Body of pancreas (tissue), 4 donors: ENCODE results near the gene ZCCHC10. TPM values are rescaled to one million over a fixed set of nuclear protein-coding genes. Genes with fewer than 3 reads are reported as not detected.
"Not testable (repeated sequence)": the region's sequence is repeated elsewhere in the genome, so short reads cannot be mapped to it uniquely, and the experiment has no call there.

ENCODE experiments used
- ATAC-seq: fragments of 150-250 bp; one replicate; pipeline ENCODE4 v1.9.1; 2016
- DNase-seq, 4 donors: peaks; one replicate each; pipeline ENCODE4 v3.0.0-alpha.2; 2019
- H3K27ac ChIP-seq, 4 donors: fragments of 200-600 bp; sonication (generic); 1 replicate in 3 of 4; 2 replicates in 1 of 4; pipeline versions ENCODE4 v1.5.1 to v1.6.1; 2016 to 2019; ENCODE audit warnings: mild to moderate bottlenecking in 1 of 4, mixed read lengths in 1 of 4, moderate library complexity in 1 of 4
- H3K27me3 ChIP-seq, 2 donors: fragments of 200-600 bp; sonication (generic); one replicate each; pipeline ENCODE4 v1.6.0; 2016; ENCODE audit warnings: mild to moderate bottlenecking in 1 of 2
- H3K36me3 ChIP-seq, 2 donors: fragments of 200-600 bp; sonication (generic); replicated peaks in 1 of 2; 2 replicates each; pipeline ENCODE4 v1.5.1; 2016; ENCODE audit warnings: low read depth in 2 of 2; ENCODE audit not compliant: insufficient read depth in 1 of 2
- H3K4me1 ChIP-seq: fragments of 200-600 bp; sonication (generic); one replicate; pipeline ENCODE4 v1.6.0; 2016
- H3K4me3 ChIP-seq, 2 donors: fragments of 200-600 bp; sonication (generic); 1 replicate in 1 of 2; 2 replicates in 1 of 2; pipeline ENCODE4 v1.5.1; 2016 to 2019
- H3K9me3 ChIP-seq, 3 donors: fragments of 200-600 bp; sonication (generic); 1 replicate in 2 of 3; 2 replicates in 1 of 3; pipeline ENCODE4 v1.5.1; 2016
- CTCF ChIP-seq, 7 experiments: fragments of 450-650 bp in 4 of 7; fragments of 200-600 bp in 3 of 7; sonication (generic) in 3 of 7; IDR thresholded peaks; one replicate each; pipeline ENCODE4 v1.5.1; 2016 to 2019; ENCODE audit warnings: antibody characterized with exemption in 7 of 7
- POLR2A ChIP-seq, 3 donors: fragments of 450-650 bp; IDR thresholded peaks; one replicate each; pipeline ENCODE4 v1.6.1; 2016; ENCODE audit warnings: antibody characterized with exemption in 3 of 3, mild to moderate bottlenecking in 2 of 3
- WGBS, 2 donors: methylation state at CpG; one replicate each; pipeline ENCODE4 v1.1.5; 2017; 5-methylcytosine and 5-hydroxymethylcytosine counted together
- intact Hi-C: fragments of 100-400 bp; cut with DNase I; formaldehyde crosslinking; loops from one replicate; pipeline ENCODE4 v1.15.1; 2023
- total RNA-seq, 2 donors: library from RNA; depleted of rRNA; stranded (reverse); fragments of >200 nt; gene quantifications; one replicate each; pipeline ENCODE4 v1.1.0, GENCODE V29; 2016

Gene ZCCHC10
- total RNA-seq, 2 donors from 2014 or later = 4.9 to 21.4 TPM

GRCh38 chr5:132998556-132998955, 27.8 kb downstream of the ZCCHC10 start:
- intact Hi-C loops = no loop called here
- no peaks in the 10 kb centered on the region for H3K36me3 ChIP-seq
- no peak for TF ChIP-seq CTCF (IDR thresholded peaks at IDR 0.05)
- TF ChIP-seq POLR2A (IDR thresholded peaks at IDR 0.05) = no peak
- ATAC-seq (no peak), DNase-seq (no peak)
- no peak overlapping the region for H3K4me3 ChIP-seq
- H3K9me3 ChIP-seq = no peaks in the 10 kb centered on the region
- WGBS, 2 donors = 91 to 97% methylated on average over 2 of the region's 2 CpGs
- no peaks in the 10 kb centered on the region for H3K4me1 ChIP-seq
- no peaks in the 10 kb centered on the region for H3K27me3 ChIP-seq
- H3K27ac ChIP-seq = no peak overlapping the region

GRCh38 chr5:132996307-132996706, 30.0 kb downstream of the ZCCHC10 start:
- H3K36me3 ChIP-seq = no peaks in the 10 kb centered on the region
- TF ChIP-seq POLR2A (IDR thresholded peaks at IDR 0.05) (no peak), CTCF (IDR thresholded peaks at IDR 0.05) (no peak)
- H3K4me1 ChIP-seq = no peaks in the 10 kb centered on the region
- no peak for ATAC-seq
- WGBS, 2 donors = 78 to 94% methylated on average over 1 of the region's 1 CpG
- intact Hi-C loops = no loop called here
- DNase-seq = no peak
- H3K9me3 ChIP-seq = no peaks in the 10 kb centered on the region
- H3K27ac ChIP-seq = no peak overlapping the region
- no peak overlapping the region for H3K4me3 ChIP-seq
- no peaks in the 10 kb centered on the region for H3K27me3 ChIP-seq

GRCh38 chr5:132987531-132988408, 38.6 kb downstream of the ZCCHC10 start:
- Histone ChIP-seq H3K36me3 (no peaks in the 10 kb centered on the region), H3K9me3 (no peaks in the 10 kb centered on the region), H3K27me3 (no peaks in the 10 kb centered on the region), H3K4me3 (no peak overlapping the region), H3K27ac (no peak overlapping the region), H3K4me1 (no peaks in the 10 kb centered on the region)
- TF ChIP-seq CTCF (IDR thresholded peaks at IDR 0.05) (no peak), POLR2A (IDR thresholded peaks at IDR 0.05) (no peak)
- WGBS, 2 donors = 85 to 86% methylated on average over 28 of the region's 28 CpGs
- intact Hi-C loops = no loop called here
- no peak for DNase-seq
- ATAC-seq = no peak

GRCh38 chr5:132982971-132983370, 43.4 kb downstream of the ZCCHC10 start:
- ATAC-seq, H3K27ac ChIP-seq, intact Hi-C loops, H3K9me3 ChIP-seq, H3K4me3 ChIP-seq, H3K27me3 ChIP-seq, H3K4me1 ChIP-seq, DNase-seq, H3K36me3 ChIP-seq: not testable (repeated sequence)
- 80 to 94% methylated on average over 3 to 12 of the region's 30 CpGs for WGBS, 2 donors

GRCh38 chr5:132981288-132981687, 45.1 kb downstream of the ZCCHC10 start:
- Histone ChIP-seq H3K4me3 (no peak overlapping the region), H3K36me3 (no peaks in the 10 kb centered on the region), H3K27me3 (no peaks in the 10 kb centered on the region), H3K27ac (no peak overlapping the region), H3K9me3 (no peaks in the 10 kb centered on the region), H3K4me1 (no peaks in the 10 kb centered on the region)
- ATAC-seq (no peak), DNase-seq (no peak)
- intact Hi-C loops = no loop called here
- TF ChIP-seq CTCF (IDR thresholded peaks at IDR 0.05) = no peak
- no peak for TF ChIP-seq POLR2A (IDR thresholded peaks at IDR 0.05)
- WGBS, 2 donors = 84 to 93% methylated on average over 3 of the region's 3 CpGs
